ENCODE measurements around the gene SLX1A.
"Not testable (repeated sequence)": the region's sequence is repeated elsewhere in the genome, so short reads cannot be mapped to it uniquely, and the experiment has no call there.

The SLX1A gene

DNA sequence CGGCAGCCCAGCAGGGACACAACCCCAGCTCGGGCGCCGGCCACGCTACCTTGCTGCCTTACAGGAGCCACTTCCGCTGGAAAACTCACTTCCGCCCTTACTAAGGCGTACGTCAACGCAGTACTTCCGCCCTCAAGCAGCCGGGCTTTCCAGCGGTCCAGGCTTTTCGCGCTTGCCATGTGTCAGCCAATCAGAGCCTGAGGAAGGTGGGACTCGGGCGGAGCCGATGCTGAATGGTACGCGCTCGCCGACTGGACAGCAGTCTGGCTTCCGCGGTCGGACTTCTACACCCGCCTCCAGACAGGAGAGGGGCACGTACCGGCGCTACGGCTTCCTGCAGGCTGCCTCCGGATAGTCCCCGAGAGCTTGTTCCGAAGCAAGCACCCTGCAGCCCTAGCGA lies at the start of gene SLX1A, which contains the start of gene BOLA2B:
Gene SLX1A (plus strand): TSS at position 261 of the 400 bp plus-strand sequence. CDS start 210 bp downstream, outside the sequence.
Gene BOLA2B (minus strand): TSS at position 52 of the 400 bp plus-strand sequence. CDS start 71 bp downstream, outside the sequence.
- not testable (repeated sequence) for H2AFZ ChIP-seq (ENCODE audit: low read length); H3K9me3 ChIP-seq (ENCODE audit: insufficient read depth, low read depth, low read length); H3K9me2 ChIP-seq (replicated peaks; ENCODE audit: low read depth, low read length); H3K27me3 ChIP-seq (ENCODE audit: insufficient read depth, low read length, poor library complexity, severe bottlenecking); H4K20me1 ChIP-seq (ENCODE audit: insufficient read depth, low read length, poor library complexity, severe bottlenecking); H3K79me2 ChIP-seq (ENCODE audit: insufficient read depth, low read length); H3K36me3 ChIP-seq (ENCODE audit: insufficient read depth, low read length); H3F3A ChIP-seq (ENCODE audit: low read depth); H3K4me1 ChIP-seq (ENCODE audit: insufficient read depth, low read length, poor library complexity, severe bottlenecking); H3K4me2 ChIP-seq (ENCODE audit: low read depth, low read length, poor library complexity, severe bottlenecking); H3K9ac ChIP-seq (ENCODE audit: low read depth, low read length, poor library complexity, severe bottlenecking)
- peak within 1 kb of the TSS; percentile 65 for H3K4me3 ChIP-seq (ENCODE audit: low read length, poor library complexity, severe bottlenecking)

DNA sequence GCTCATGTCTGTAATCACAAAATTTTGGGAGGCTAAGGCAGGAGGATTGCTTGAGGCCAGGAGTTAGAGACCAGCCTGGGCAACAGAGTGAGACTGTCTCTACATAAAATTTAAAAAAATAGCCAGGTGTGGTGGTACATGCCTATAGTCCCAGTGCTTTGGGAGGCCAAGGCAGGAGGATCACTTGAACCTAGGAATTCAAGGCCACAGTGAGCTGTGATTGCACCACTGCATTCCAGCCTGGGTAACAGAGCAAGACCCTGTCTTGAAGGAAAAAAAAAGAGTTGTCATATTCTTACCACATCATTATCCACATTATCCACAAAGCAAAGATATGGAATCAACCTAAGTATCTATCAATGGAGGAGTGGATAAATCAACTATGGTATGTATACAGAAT lies 49.7 kb upstream of the SLX1A start:
- H3K4me3 ChIP-seq (ENCODE audit: low read length, poor library complexity, severe bottlenecking), result no peak overlapping the region
- no peak overlapping the region for H3K9ac ChIP-seq (ENCODE audit: low read depth, low read length, poor library complexity, severe bottlenecking)
- no peaks in the 10 kb centered on the region for H3K36me3 ChIP-seq (ENCODE audit: insufficient read depth, low read length)
- no peaks in the 10 kb centered on the region for H3K9me2 ChIP-seq (replicated peaks; ENCODE audit: low read depth, low read length)
- no peak overlapping the region for H2AFZ ChIP-seq (ENCODE audit: low read length)
- H3F3A ChIP-seq (ENCODE audit: low read depth), result no peaks in the 10 kb centered on the region
- H3K9me3 ChIP-seq (ENCODE audit: insufficient read depth, low read depth, low read length), result 0 out of 2 replicates have a peak, but pooled peaks cover 2% of the 10 kb centered on the region
- TF ChIP-seq, protein P1, sequence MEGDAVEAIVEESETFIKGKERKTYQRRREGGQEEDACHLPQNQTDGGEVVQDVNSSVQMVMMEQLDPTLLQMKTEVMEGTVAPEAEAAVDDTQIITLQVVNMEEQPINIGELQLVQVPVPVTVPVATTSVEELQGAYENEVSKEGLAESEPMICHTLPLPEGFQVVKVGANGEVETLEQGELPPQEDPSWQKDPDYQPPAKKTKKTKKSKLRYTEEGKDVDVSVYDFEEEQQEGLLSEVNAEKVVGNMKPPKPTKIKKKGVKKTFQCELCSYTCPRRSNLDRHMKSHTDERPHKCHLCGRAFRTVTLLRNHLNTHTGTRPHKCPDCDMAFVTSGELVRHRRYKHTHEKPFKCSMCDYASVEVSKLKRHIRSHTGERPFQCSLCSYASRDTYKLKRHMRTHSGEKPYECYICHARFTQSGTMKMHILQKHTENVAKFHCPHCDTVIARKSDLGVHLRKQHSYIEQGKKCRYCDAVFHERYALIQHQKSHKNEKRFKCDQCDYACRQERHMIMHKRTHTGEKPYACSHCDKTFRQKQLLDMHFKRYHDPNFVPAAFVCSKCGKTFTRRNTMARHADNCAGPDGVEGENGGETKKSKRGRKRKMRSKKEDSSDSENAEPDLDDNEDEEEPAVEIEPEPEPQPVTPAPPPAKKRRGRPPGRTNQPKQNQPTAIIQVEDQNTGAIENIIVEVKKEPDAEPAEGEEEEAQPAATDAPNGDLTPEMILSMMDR (conservative IDR thresholded peaks at IDR 0.05; ENCODE audit: low read length), result no peak
- no peak for TF ChIP-seq EZH2phosphoT487 (IDR thresholded peaks at IDR 0.05; ENCODE audit: borderline replicate concordance)
- no peaks in the 10 kb centered on the region for H3K27me3 ChIP-seq (ENCODE audit: insufficient read depth, low read length, poor library complexity, severe bottlenecking)
- H3K79me2 ChIP-seq (ENCODE audit: insufficient read depth, low read length), result no peaks in the 10 kb centered on the region
- no peaks in the 10 kb centered on the region for H3K4me1 ChIP-seq (ENCODE audit: insufficient read depth, low read length, poor library complexity, severe bottlenecking)
- H3K4me2 ChIP-seq (ENCODE audit: low read depth, low read length, poor library complexity, severe bottlenecking), result no peak overlapping the region
- no peaks in the 10 kb centered on the region for H4K20me1 ChIP-seq (ENCODE audit: insufficient read depth, low read length, poor library complexity, severe bottlenecking)

DNA sequence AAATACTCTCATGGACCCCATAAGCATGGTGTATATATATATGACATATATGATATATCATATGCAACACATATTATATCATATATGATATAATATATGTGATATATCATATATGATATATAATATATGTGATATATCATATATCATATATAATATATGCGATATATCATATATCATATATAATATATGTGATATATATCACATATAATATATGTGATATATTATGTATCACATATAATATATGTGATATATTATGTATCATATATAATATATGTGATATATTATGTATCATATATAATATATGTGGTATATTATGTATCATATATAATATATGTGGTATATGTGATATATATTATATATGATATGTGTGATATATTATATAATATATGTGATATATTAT lies 48.8 kb upstream of the SLX1A start:
- Histone ChIP-seq H3K9me3 (ENCODE audit: insufficient read depth, low read depth, low read length) (peaks cover 8% of the 10 kb centered on the region), H3K9ac (ENCODE audit: low read depth, low read length, poor library complexity, severe bottlenecking) (no peak overlapping the region), H2AFZ (ENCODE audit: low read length) (no peak overlapping the region), H3K4me3 (ENCODE audit: low read length, poor library complexity, severe bottlenecking) (no peak overlapping the region), H3K4me1 (ENCODE audit: insufficient read depth, low read length, poor library complexity, severe bottlenecking) (no peaks in the 10 kb centered on the region), H4K20me1 (ENCODE audit: insufficient read depth, low read length, poor library complexity, severe bottlenecking) (no peaks in the 10 kb centered on the region), H3F3A (ENCODE audit: low read depth) (no peaks in the 10 kb centered on the region), H3K79me2 (ENCODE audit: insufficient read depth, low read length) (no peaks in the 10 kb centered on the region), H3K4me2 (ENCODE audit: low read depth, low read length, poor library complexity, severe bottlenecking) (no peak overlapping the region), H3K27me3 (ENCODE audit: insufficient read depth, low read length, poor library complexity, severe bottlenecking) (no peaks in the 10 kb centered on the region), H3K9me2 (replicated peaks; ENCODE audit: low read depth, low read length) (no peaks in the 10 kb centered on the region), H3K36me3 (ENCODE audit: insufficient read depth, low read length) (no peaks in the 10 kb centered on the region)
- no peak for TF ChIP-seq EZH2phosphoT487 (IDR thresholded peaks at IDR 0.05; ENCODE audit: borderline replicate concordance)

DNA sequence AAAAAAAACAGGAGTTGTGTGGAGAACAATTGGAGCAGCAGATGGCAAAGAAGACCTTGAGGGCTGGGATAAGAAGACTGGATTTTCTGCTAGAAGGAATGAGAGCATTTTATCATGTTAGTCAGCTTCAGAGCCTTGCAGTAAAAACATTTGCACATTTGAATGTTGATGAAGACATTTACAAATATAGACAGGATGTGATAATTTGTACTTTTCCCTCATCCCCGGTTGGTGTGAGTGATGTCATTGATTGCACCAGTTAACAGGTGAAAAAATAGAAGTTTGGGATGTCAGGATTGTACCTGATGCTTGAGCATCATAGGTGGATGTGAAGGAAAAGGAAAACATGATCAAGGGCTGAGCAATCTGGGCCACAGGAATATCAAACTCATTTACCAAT lies 48.0 kb upstream of the SLX1A start:
- no peak overlapping the region for H3K9ac ChIP-seq (ENCODE audit: low read depth, low read length, poor library complexity, severe bottlenecking)
- TF ChIP-seq EZH2phosphoT487 (IDR thresholded peaks at IDR 0.05; ENCODE audit: borderline replicate concordance), result no peak
- TF ChIP-seq, protein P1 (conservative IDR thresholded peaks at IDR 0.05; ENCODE audit: low read length), result no peak
- H3K4me1 ChIP-seq (ENCODE audit: insufficient read depth, low read length, poor library complexity, severe bottlenecking), result no peaks in the 10 kb centered on the region
- H3K4me2 ChIP-seq (ENCODE audit: low read depth, low read length, poor library complexity, severe bottlenecking), result no peak overlapping the region
- H3K79me2 ChIP-seq (ENCODE audit: insufficient read depth, low read length), result no peaks in the 10 kb centered on the region
- H3K4me3 ChIP-seq (ENCODE audit: low read length, poor library complexity, severe bottlenecking), result no peak overlapping the region
- no peaks in the 10 kb centered on the region for H3K9me2 ChIP-seq (replicated peaks; ENCODE audit: low read depth, low read length)
- no peaks in the 10 kb centered on the region for H3K27me3 ChIP-seq (ENCODE audit: insufficient read depth, low read length, poor library complexity, severe bottlenecking)
- no peaks in the 10 kb centered on the region for H4K20me1 ChIP-seq (ENCODE audit: insufficient read depth, low read length, poor library complexity, severe bottlenecking)
- H3F3A ChIP-seq (ENCODE audit: low read depth), result no peaks in the 10 kb centered on the region
- no peak overlapping the region for H2AFZ ChIP-seq (ENCODE audit: low read length)
- H3K9me3 ChIP-seq (ENCODE audit: insufficient read depth, low read depth, low read length), result peaks cover 8% of the 10 kb centered on the region
- H3K36me3 ChIP-seq (ENCODE audit: insufficient read depth, low read length), result no peaks in the 10 kb centered on the region

Measured in Loucy (cell line).